K562 (cell line): ENCODE results near the gene CCDC138. TPM values are rescaled to one million over a fixed set of nuclear protein-coding genes. Genes with fewer than 3 reads are reported as not detected.

Source experiments
- ATAC-seq: fragments of 200-7000 bp; cut with Tn5 transposase; 3 replicates; pipeline ENCODE4 v1.9.1; 2020; ENCODE audit warnings: moderate library complexity
- BruUV-seq: library from RNA; stranded (reverse); fragments of 400-500 nt; replicated peaks from 2 replicates; lab custom pipeline; 2021; lab: Mats Ljungman, UMichigan
- CTCF ChIA-PET: fragments of 300-600 bp; formaldehyde crosslinking; extraction: SDS; loops from one replicate; lab custom pipeline; 2021; ENCODE audit warnings: low intra/inter-chr PET ratio; lab: Yijun Ruan, JAX
- POLR2A ChIA-PET: fragments of 300-600, 350-650 bp; sonication (Branson Sonifier 250); formaldehyde crosslinking; extraction: SDS; loops from one replicate; lab custom pipeline; 2021; ENCODE audit warnings: antibody characterized with exemption, inconsistent platforms; lab: Yijun Ruan, JAX
- DNase-seq, 4 experiments: peaks; one replicate each; pipeline versions ENCODE4 v3.0.0 to v3.0.0-alpha.2; 2011 to 2018; ENCODE audit warnings: low spot score in 3 of 4, mixed read lengths in 3 of 4; ENCODE audit errors: extremely low read depth in 1 of 4
- FAIRE-seq: peaks from 2 replicates; lab custom pipeline; 2011; peaks lifted over from hg19 to GRCh38; lab: Jason Lieb, UNC
- H2AFZ ChIP-seq: 2 replicates; pipeline ENCODE4 v1.6.0; 2011; ENCODE audit warnings: low read depth, low read length, control low read depth, inconsistent platforms
- H3K27ac ChIP-seq: fragments of 200-600 bp; 3 replicates; pipeline ENCODE4 v1.8.0; 2011; ENCODE audit warnings: low read depth, mild to moderate bottlenecking, control low read depth, inconsistent platforms, low read length, moderate library complexity, mixed read lengths; ENCODE audit errors: extremely low read depth
- H3K27me3 ChIP-seq, 2 experiments: fragments of 300-600 bp in 1 of 2; 2 replicates in 1 of 2; 3 replicates in 1 of 2; pipeline versions ENCODE4 v1.6.0 to v1.8.0; 2011; ENCODE audit warnings: inconsistent platforms in 2 of 2, low read length in 2 of 2, mild to moderate bottlenecking in 1 of 2, mixed read lengths in 1 of 2, moderate library complexity in 1 of 2; ENCODE audit not compliant: control insufficient read depth in 2 of 2, insufficient read depth in 2 of 2
- H3K36me3 ChIP-seq: fragments of 300-600 bp; 3 replicates; pipeline ENCODE4 v1.8.0; 2011; ENCODE audit warnings: mild to moderate bottlenecking, low read length, inconsistent platforms; ENCODE audit not compliant: control insufficient read depth, insufficient read depth
- H3K4me1 ChIP-seq, 2 experiments: fragments of 200-600 bp in 1 of 2; replicated peaks in 1 of 2; 2 replicates in 1 of 2; 3 replicates in 1 of 2; pipeline versions ENCODE4 v1.5.1 to v1.8.0; 2011; ENCODE audit warnings: inconsistent platforms in 2 of 2, low read length in 2 of 2, mild to moderate bottlenecking in 1 of 2, mixed read lengths in 1 of 2, moderate library complexity in 1 of 2; ENCODE audit not compliant: control insufficient read depth in 2 of 2, insufficient read depth in 2 of 2
- H3K4me2 ChIP-seq: 2 replicates; pipeline ENCODE4 v1.6.1; 2011; ENCODE audit warnings: low read length, control low read depth, inconsistent platforms, mixed read lengths; ENCODE audit not compliant: insufficient read depth
- H3K4me3 ChIP-seq: fragments of 200-600 bp; sonication (generic), shearing (Covaris generic); 2 replicates; pipeline ENCODE4 v1.5.1; 2016; ENCODE audit warnings: control low read depth, inconsistent platforms
- H3K79me2 ChIP-seq: fragments of 200-600 bp; 3 replicates; pipeline ENCODE4 v1.8.0; 2011; ENCODE audit warnings: low read length, inconsistent platforms; ENCODE audit not compliant: control insufficient read depth, insufficient read depth
- H3K9ac ChIP-seq, 2 experiments: 2 replicates each; pipeline versions ENCODE4 v1.6.0 to v1.6.1; 2011; ENCODE audit warnings: low read depth in 2 of 2, low read length in 2 of 2, control low read depth in 1 of 2, inconsistent platforms in 1 of 2, mild to moderate bottlenecking in 1 of 2, mixed read lengths in 1 of 2; ENCODE audit not compliant: insufficient read depth in 1 of 2
- H3K9me1 ChIP-seq: one replicate; pipeline ENCODE4 v1.6.0; 2011; ENCODE audit warnings: inconsistent platforms, mild to moderate bottlenecking, low read length, moderate library complexity; ENCODE audit not compliant: control insufficient read depth, insufficient read depth
- H3K9me3 ChIP-seq: replicated peaks from 2 replicates; pipeline ENCODE4 v1.5.1; 2011; ENCODE audit warnings: low read depth, low read length, inconsistent platforms; ENCODE audit not compliant: control insufficient read depth, insufficient read depth
- H4K20me1 ChIP-seq: replicated peaks from 2 replicates; pipeline ENCODE4 v1.6.1; 2011; ENCODE audit warnings: low read length, inconsistent platforms, mixed read lengths; ENCODE audit not compliant: control insufficient read depth, insufficient read depth
- SMAD1 ChIP-seq: fragments of 150-350 bp; IDR thresholded peaks from 2 replicates; pipeline ENCODE4 v1.6.1; 2014; ENCODE audit warnings: low read length, low read depth; ENCODE audit not compliant: partially characterized antibody
- SOX6 ChIP-seq: fragments of 450-650 bp; IDR thresholded peaks from 2 replicates; pipeline ENCODE4 v1.6.1; 2014; ENCODE audit warnings: mild to moderate bottlenecking
- SRSF1 ChIP-seq: fragments of 200-400 bp; formaldehyde crosslinking; IDR thresholded peaks from 2 replicates; pipeline ENCODE4 v1.6.1; 2017; ENCODE audit warnings: mild to moderate bottlenecking, low read depth, low read length, moderate library complexity
- XRCC5 ChIP-seq: fragments of 200-400 bp; formaldehyde crosslinking; IDR thresholded peaks from 2 replicates; pipeline ENCODE4 v1.6.1; 2017; ENCODE audit warnings: low read depth, mild to moderate bottlenecking, low read length
- ZNF316 ChIP-seq: fragments of 450-650 bp; IDR thresholded peaks from 2 replicates; pipeline ENCODE4 v1.6.1; 2016
- ZNF431 ChIP-seq: sonication (generic); formaldehyde crosslinking; IDR thresholded peaks from 2 replicates; pipeline ENCODE4 v1.8.0; 2022; ENCODE audit warnings: mild to moderate bottlenecking, missing genetic modification reagents
- ZNF696 ChIP-seq: fragments of 250-450 bp; sonication (Bioruptor Pico); conservative IDR thresholded peaks from 2 replicates; pipeline ENCODE4 v1.4.0; 2020; ENCODE audit warnings: mild to moderate bottlenecking, moderate library complexity
- WGBS: fragments of 100-300 bp; shearing (Covaris generic); methylation state at CpG from one replicate; pipeline ENCODE4 v1.1.6; 2016; ENCODE audit warnings: low coverage, mixed read lengths; ENCODE audit not compliant: insufficient coverage; ENCODE audit errors: missing lambda C conversion rate; 5-methylcytosine and 5-hydroxymethylcytosine counted together
- in situ Hi-C: fragments of 300-500 bp; cut with MboI; formaldehyde crosslinking; loops from 4 replicates; pipeline ENCODE4 v1.15.0; 2018; ENCODE audit warnings: inconsistent platforms, mixed read lengths
- intact Hi-C: fragments of 100-400 bp; cut with micrococcal nuclease; formaldehyde crosslinking; loops from 2 replicates; pipeline ENCODE4 v1.14.2; 2022
- polyA plus RNA-seq, 8 experiments: library from polyadenylated mRNA; depleted of rRNA in 4 of 8; stranded (reverse) in 5 of 8; unstranded in 3 of 8; fragments of >200 nt; fragmentation: Nextera tagmentation in 2 of 8; fragmentation: Illumina TruSeq in 1 of 8; extraction: Ambion mirVana in 2 of 8; extraction: Trizol in 1 of 8; gene quantifications; 2 replicates each; pipeline versions ENCODE4 v1.2.1 to v1.2.3, GENCODE V29; 2011 to 2014; ENCODE audit warnings: inconsistent platforms in 1 of 8, missing spikeins in 1 of 8
- total RNA-seq, 7 experiments: library from RNA; depleted of rRNA in 6 of 7; stranded (reverse); fragments of >200 nt in 6 of 7; fragmentation: Illumina TruSeq in 2 of 7; extraction: Trizol in 2 of 7; gene quantifications; 2 replicates each; pipeline versions ENCODE4 v1.2.1 to v1.2.3, GENCODE V29; 2011 to 2021; ENCODE audit warnings: low replicate concordance in 1 of 7
- TF ChIP-seq, protein P1 (sequence below): fragments of 200-800 bp; sonication (Bioruptor generic); IDR thresholded peaks from 2 replicates; pipeline ENCODE4 v1.6.1; 2017; ENCODE audit warnings: missing genetic modification characterization, missing compliant biosample characterization
- TF ChIP-seq, protein P2 (sequence below): IDR thresholded peaks from 2 replicates; pipeline ENCODE4 v1.6.1; 2011; ENCODE audit not compliant: insufficient read length; ENCODE audit errors: extremely low read depth

Gene CCDC138
- total and polyA plus RNA-seq, 9 of the 15 experiments (the other 6 are each of a cell fraction or from before 2014, with no cell fraction given): 17.5 to 44.6 (median 26.7) TPM

DNA sequence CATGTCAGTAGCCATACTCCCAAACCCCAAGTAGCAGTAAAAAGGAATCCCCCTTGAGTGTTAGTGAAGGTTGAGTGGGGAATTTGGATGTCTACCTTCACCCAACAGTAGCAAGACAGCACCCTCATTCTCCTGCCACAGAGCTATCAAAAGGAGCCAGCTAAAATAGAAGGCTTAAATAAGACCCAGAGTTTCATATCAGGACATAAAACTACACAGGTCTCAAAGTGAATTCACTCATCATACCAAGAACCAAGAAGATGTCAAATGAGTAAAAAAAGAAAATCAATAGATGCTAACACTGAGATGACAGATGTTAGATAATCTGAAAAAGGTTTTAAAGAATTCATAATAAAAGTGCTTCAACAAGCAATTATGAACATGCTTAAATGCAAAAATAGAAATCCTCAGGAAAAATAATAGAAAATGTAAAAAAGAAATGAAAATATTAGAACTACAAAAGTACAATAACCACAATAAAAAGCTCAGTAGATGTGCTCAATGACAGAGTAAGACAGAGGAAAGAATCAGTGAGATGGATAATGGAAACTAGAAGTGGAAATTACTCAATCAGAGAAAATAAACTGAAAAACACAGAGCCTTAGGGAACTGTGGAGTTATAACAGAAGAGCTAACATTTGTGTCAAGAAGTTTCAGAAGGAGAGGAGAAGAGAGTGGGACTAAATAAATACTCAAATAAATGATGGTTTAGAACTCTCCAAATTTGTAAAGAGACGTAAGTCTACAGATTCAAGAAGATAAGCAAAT, 111.9 kb downstream of the CCDC138 start:
- no TSS peak for BruUV-seq
- POLR2A ChIA-PET: interaction anchor here (0.8 kb wide), 1 partner anchor 14 kb away, joined by 3 read pairs; no protein-coding TSS in a partner anchor

DNA sequence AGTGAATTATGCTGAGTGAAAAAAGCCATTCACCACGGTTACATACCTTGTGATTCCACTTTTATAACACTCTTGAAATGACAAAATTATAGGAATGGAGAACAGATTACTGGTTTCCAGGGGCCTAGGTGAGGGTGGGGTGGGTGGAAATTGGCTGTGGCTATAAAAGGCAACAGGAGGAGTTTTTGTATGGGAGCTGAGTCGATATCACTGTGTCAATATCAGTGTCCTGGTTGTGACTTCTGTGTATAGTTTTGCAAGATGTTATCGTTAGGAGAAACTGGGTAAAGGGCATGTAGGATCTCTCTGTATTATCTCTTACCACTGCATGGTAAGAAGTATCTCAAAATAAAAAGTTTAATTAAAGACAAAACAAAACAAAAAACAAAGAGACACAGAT, 118.1 kb downstream of the CCDC138 start:
- no peak for FAIRE-seq

More for the DNA sequence above, 111.9 kb downstream of the CCDC138 start:
- H3K36me3 ChIP-seq: no peaks in the 10 kb centered on the region
- TF ChIP-seq SOX6 (no peak), ZNF316 (peak; percentile 20; the same call in 1 of the 2 replicates)
- H3K9me3 ChIP-seq: no peaks in the 10 kb centered on the region
- H3K4me1 ChIP-seq: no peaks in the 10 kb centered on the region
- in situ Hi-C loops: no loop called here
- no peaks in the 10 kb centered on the region for H3K9me1 ChIP-seq
- ATAC-seq (no peak), FAIRE-seq (no peak), DNase-seq (no peak)
- H3K27ac ChIP-seq: no peak overlapping the region
- H3K27me3 ChIP-seq: 0 out of 5 replicates have a peak, but pooled peaks cover 0 to 5% of the 10 kb centered on the region in 2 experiments
- no peak overlapping the region for H3K4me2 ChIP-seq
- CTCF ChIA-PET: no interaction called here
- H3K9ac ChIP-seq: no peak overlapping the region
- H4K20me1 ChIP-seq: no peaks in the 10 kb centered on the region
- WGBS: 0% methylated on average over 1 of the region's 1 CpG
- no peaks in the 10 kb centered on the region for H3K79me2 ChIP-seq
- H2AFZ ChIP-seq: no peak overlapping the region
- intact Hi-C loops: no loop called here
- H3K4me3 ChIP-seq: no peak overlapping the region

More for the DNA sequence above, 118.1 kb downstream of the CCDC138 start:
- POLR2A ChIA-PET: interaction anchor here (0.5 kb wide), 1 partner anchor 81 kb away, joined by 3 read pairs; no protein-coding TSS in a partner anchor
- H3K4me2 ChIP-seq: no peak overlapping the region
- no TSS peak for BruUV-seq
- CTCF ChIA-PET: no interaction called here
- no peak for ATAC-seq
- H4K20me1 ChIP-seq: 0 out of 2 replicates have a peak, but pooled peaks cover 8% of the 10 kb centered on the region
- no peak for TF ChIP-seq SMAD1
- TF ChIP-seq SRSF1: no peak
- TF ChIP-seq ZNF431 (CRISPR knock-in tag): no peak
- no peak for TF ChIP-seq XRCC5
- no peak for TF ChIP-seq ZNF696 (CRISPR knock-in tag)
- TF ChIP-seq, protein P1, sequence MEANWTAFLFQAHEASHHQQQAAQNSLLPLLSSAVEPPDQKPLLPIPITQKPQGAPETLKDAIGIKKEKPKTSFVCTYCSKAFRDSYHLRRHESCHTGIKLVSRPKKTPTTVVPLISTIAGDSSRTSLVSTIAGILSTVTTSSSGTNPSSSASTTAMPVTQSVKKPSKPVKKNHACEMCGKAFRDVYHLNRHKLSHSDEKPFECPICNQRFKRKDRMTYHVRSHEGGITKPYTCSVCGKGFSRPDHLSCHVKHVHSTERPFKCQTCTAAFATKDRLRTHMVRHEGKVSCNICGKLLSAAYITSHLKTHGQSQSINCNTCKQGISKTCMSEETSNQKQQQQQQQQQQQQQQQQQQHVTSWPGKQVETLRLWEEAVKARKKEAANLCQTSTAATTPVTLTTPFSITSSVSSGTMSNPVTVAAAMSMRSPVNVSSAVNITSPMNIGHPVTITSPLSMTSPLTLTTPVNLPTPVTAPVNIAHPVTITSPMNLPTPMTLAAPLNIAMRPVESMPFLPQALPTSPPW: no peak
- TF ChIP-seq, protein P2, sequence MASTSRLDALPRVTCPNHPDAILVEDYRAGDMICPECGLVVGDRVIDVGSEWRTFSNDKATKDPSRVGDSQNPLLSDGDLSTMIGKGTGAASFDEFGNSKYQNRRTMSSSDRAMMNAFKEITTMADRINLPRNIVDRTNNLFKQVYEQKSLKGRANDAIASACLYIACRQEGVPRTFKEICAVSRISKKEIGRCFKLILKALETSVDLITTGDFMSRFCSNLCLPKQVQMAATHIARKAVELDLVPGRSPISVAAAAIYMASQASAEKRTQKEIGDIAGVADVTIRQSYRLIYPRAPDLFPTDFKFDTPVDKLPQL: no peak
- H3K27ac ChIP-seq: no peak overlapping the region
- no peak overlapping the region for H3K9ac ChIP-seq
- 0% methylated on average over 3 of the region's 3 CpGs for WGBS
- DNase-seq: no peak
- H3K36me3 ChIP-seq: no peaks in the 10 kb centered on the region
- intact Hi-C loops (no loop called here), in situ Hi-C loops (no loop called here)
- no peaks in the 10 kb centered on the region for H3K9me3 ChIP-seq
- peaks cover 19 to 43% of the 10 kb centered on the region in 2 experiments for H3K27me3 ChIP-seq
- H3K79me2 ChIP-seq: no peaks in the 10 kb centered on the region
- no peaks in the 10 kb centered on the region for H3K4me1 ChIP-seq
- no peak overlapping the region for H2AFZ ChIP-seq
- no peak overlapping the region for H3K4me3 ChIP-seq
- no peaks in the 10 kb centered on the region for H3K9me1 ChIP-seq
